NCI-H446 treated with DMSO at 0.1 percent for 48 hours (cell line): ENCODE results near the gene AFG1L.
"Not testable (repeated sequence)": the region's sequence is repeated elsewhere in the genome, so short reads cannot be mapped to it uniquely, and the experiment has no call there.

Experiments
- DNase-seq: peaks from one replicate; lab custom pipeline; 2025; lab: John Stamatoyannopoulos, UW

AFG1L gene

GRCh38 chr6:108288742-108289141, 6.1 kb upstream of the AFG1L start:
- DNase-seq = no peak

GRCh38 chr6:108291091-108291490, 3.8 kb upstream of the AFG1L start:
- no peak for DNase-seq

GRCh38 chr6:108292561-108292960, 2.3 kb upstream of the AFG1L start:
- DNase-seq = not testable (repeated sequence)

- DNase-seq = no peak
Observed at GRCh38 chr6:108293527-108294296, 1.1 kb upstream of the AFG1L start.

- DNase-seq = no peak
Observed at GRCh38 chr6:108294297-108294726, 542 bp upstream of the AFG1L start.

- no peak for DNase-seq
Observed at GRCh38 chr6:108295676-108296075, 822 bp downstream of the AFG1L start.

- DNase-seq = no peak
Observed at GRCh38 chr6:108302386-108302785, 7.5 kb downstream of the AFG1L start.

- no peak for DNase-seq
Observed at GRCh38 chr6:108304646-108305045, 9.8 kb downstream of the AFG1L start.

GRCh38 chr6:108308641-108309040, 13.8 kb downstream of the AFG1L start:
- DNase-seq = not testable (repeated sequence)

GRCh38 chr6:108309844-108310243, 15.0 kb downstream of the AFG1L start:
- DNase-seq = no peak

- no peak for DNase-seq
Observed at GRCh38 chr6:108312605-108313004, 17.8 kb downstream of the AFG1L start.

- no peak for DNase-seq
Observed at GRCh38 chr6:108321253-108321747, 26.4 kb downstream of the AFG1L start.

GRCh38 chr6:108322728-108323127, 27.9 kb downstream of the AFG1L start:
- DNase-seq = no peak

GRCh38 chr6:108323710-108324466, 29.0 kb downstream of the AFG1L start:
- no peak for DNase-seq

- not testable (repeated sequence) for DNase-seq
Observed at GRCh38 chr6:108330221-108330785, 35.4 kb downstream of the AFG1L start.

- DNase-seq = no peak
Observed at GRCh38 chr6:108330806-108331205, 36.0 kb downstream of the AFG1L start.

- no peak for DNase-seq
Observed at GRCh38 chr6:108331982-108332381, 37.1 kb downstream of the AFG1L start.

GRCh38 chr6:108336971-108337370, 42.1 kb downstream of the AFG1L start:
- no peak for DNase-seq

GRCh38 chr6:108337721-108338120, 42.9 kb downstream of the AFG1L start:
- DNase-seq = no peak

GRCh38 chr6:108341372-108341771, 46.5 kb downstream of the AFG1L start:
- DNase-seq = no peak

GRCh38 chr6:108343894-108344293, 49.0 kb downstream of the AFG1L start:
- no peak for DNase-seq

GRCh38 chr6:108348655-108349349, 53.9 kb downstream of the AFG1L start:
- no peak for DNase-seq
